Omental fat pad (tissue), 4 donors: ENCODE data around the gene STAT5B. TPM values are rescaled to one million over a fixed set of nuclear protein-coding genes. Genes with fewer than 3 reads are reported as not detected.
"Not testable (repeated sequence)": the region's sequence is repeated elsewhere in the genome, so short reads cannot be mapped to it uniquely, and the experiment has no call there.

Experiments
- ATAC-seq: fragments of 150-250 bp; one replicate; pipeline ENCODE4 v1.9.1; 2016; ENCODE audit warnings: mild to moderate bottlenecking, moderate library complexity; ENCODE audit not compliant: low FRiP score
- DNase-seq: peaks from one replicate; pipeline ENCODE4 v3.0.0-alpha.2; 2019; ENCODE audit warnings: low spot score
- CTCF ChIP-seq, 3 donors: fragments of 450-650 bp; IDR thresholded peaks; one replicate each; pipeline ENCODE4 v1.5.1; 2016 to 2017; ENCODE audit warnings: antibody characterized with exemption in 3 of 3, mild to moderate bottlenecking in 3 of 3, moderate library complexity in 2 of 3
- total RNA-seq, 4 donors: library from RNA; depleted of rRNA; stranded (reverse); fragments of >200 nt; gene quantifications; one replicate each; pipeline ENCODE4 v1.1.0, GENCODE V29; 2016

Gene STAT5B
- total RNA-seq, 4 donors from 2014 or later = 66.6 to 130 (median 111) TPM

- ATAC-seq (no peak), DNase-seq (no peak)
- no peak for TF ChIP-seq CTCF (IDR thresholded peaks at IDR 0.05)
Observed at GRCh38 chr17:42271006-42271778, 5.0 kb downstream of the STAT5B start.

- TF ChIP-seq CTCF (IDR thresholded peaks at IDR 0.05) = no peak
- DNase-seq = no peak
- no peak for ATAC-seq
Observed at GRCh38 chr17:42270596-42270995, 5.6 kb downstream of the STAT5B start.

GRCh38 chr17:42270170-42270535, 6.0 kb downstream of the STAT5B start:
- no peak for TF ChIP-seq CTCF (IDR thresholded peaks at IDR 0.05)
- no peak for DNase-seq
- ATAC-seq = no peak

- ATAC-seq (no peak), DNase-seq (no peak)
- no peak for TF ChIP-seq CTCF (IDR thresholded peaks at IDR 0.05)
Observed at GRCh38 chr17:42268236-42268635, 8.0 kb downstream of the STAT5B start.

GRCh38 chr17:42266918-42267766, 9.0 kb downstream of the STAT5B start:
- TF ChIP-seq CTCF (IDR thresholded peaks at IDR 0.05) = no peak
- ATAC-seq (peak; percentile 59), DNase-seq (no peak)

- DNase-seq (no peak), ATAC-seq (no peak)
- no peak for TF ChIP-seq CTCF (IDR thresholded peaks at IDR 0.05)
Observed at GRCh38 chr17:42266462-42266861, 9.7 kb downstream of the STAT5B start.

- not testable (repeated sequence) for ATAC-seq, DNase-seq
Observed at GRCh38 chr17:42264366-42264765, 11.8 kb downstream of the STAT5B start.
